ENCODE data around the gene CDKAL1. TPM values are rescaled to one million over a fixed set of nuclear protein-coding genes. Genes with fewer than 3 reads are reported as not detected.

Gene CDKAL1
- total RNA-seq, 4 donors from 2014 or later = 15.2 to 17.9 (median 17.1) TPM

DNA sequence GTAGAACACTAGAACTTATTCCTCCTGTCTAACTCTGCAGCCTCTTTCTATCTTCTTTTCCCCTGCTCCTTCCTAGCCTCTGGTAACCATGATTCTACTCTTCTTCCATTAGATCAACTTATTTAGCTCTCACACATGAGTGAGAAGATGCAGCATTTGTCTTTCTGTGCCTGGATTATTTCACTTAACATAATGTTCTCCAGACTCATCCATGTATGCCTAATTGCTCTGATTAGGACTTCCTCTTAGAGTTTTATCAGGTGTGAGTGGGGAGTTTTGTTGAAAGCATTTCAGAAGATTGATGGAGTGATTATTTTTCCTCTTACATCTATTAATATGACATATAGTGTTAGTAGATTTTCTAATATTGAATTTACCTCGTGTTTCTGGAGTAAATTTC, 140.4 kb downstream of the CDKAL1 start:
- TF ChIP-seq, protein P1, sequence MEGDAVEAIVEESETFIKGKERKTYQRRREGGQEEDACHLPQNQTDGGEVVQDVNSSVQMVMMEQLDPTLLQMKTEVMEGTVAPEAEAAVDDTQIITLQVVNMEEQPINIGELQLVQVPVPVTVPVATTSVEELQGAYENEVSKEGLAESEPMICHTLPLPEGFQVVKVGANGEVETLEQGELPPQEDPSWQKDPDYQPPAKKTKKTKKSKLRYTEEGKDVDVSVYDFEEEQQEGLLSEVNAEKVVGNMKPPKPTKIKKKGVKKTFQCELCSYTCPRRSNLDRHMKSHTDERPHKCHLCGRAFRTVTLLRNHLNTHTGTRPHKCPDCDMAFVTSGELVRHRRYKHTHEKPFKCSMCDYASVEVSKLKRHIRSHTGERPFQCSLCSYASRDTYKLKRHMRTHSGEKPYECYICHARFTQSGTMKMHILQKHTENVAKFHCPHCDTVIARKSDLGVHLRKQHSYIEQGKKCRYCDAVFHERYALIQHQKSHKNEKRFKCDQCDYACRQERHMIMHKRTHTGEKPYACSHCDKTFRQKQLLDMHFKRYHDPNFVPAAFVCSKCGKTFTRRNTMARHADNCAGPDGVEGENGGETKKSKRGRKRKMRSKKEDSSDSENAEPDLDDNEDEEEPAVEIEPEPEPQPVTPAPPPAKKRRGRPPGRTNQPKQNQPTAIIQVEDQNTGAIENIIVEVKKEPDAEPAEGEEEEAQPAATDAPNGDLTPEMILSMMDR (IDR thresholded peaks at IDR 0.05; ENCODE audit: low read depth) = no peak

DNA sequence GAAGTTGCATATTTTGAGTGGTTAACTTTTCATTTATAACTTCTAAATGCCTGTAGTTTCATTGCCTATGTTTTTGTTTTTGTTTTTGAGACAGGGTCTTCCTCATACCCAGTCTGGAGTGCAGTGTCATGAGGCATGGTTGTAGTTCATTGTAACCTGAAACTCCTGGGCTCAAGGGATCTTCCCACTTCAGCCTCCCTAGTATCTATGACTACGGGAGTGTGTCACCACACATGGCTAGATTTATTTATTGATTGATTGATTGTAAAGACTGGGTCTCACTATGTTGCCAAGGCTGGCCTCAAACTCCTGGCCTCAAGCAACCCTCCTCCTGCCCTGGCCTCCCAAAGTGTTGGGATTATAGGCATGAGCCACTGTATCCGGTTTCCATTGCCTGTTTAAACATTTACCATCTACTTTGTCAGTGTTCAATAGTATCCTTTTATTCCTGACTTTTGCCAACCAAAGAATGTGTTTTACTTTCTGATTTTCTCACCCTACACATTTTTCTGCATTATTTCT, 144.6 kb downstream of the CDKAL1 start:
- TF ChIP-seq, protein P1 (IDR thresholded peaks at IDR 0.05; ENCODE audit: low read depth) = no peak

DNA sequence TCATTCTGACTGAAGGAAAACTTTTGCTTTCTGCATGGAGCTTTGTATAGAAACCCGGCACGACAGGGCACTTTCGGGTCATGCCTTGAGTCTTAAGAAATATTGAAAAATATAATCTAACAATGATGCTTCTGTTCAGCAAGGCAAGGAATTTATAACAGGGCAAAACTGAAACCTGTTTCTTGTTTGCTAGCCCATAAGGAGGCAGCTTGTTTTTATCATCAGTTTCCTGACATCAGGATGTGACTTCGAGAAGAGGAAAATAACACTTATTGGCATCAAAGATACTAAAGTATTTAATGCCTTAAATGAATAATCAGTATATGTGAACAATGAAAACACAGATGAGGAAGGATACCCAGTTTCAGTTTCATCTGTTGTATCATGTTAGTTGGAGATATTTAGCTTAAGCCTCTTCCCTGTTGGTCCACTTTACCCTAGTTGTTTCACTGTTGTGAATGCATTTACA, 146.5 kb downstream of the CDKAL1 start:
- TF ChIP-seq, protein P1 (IDR thresholded peaks at IDR 0.05; ENCODE audit: low read depth) = no peak

DNA sequence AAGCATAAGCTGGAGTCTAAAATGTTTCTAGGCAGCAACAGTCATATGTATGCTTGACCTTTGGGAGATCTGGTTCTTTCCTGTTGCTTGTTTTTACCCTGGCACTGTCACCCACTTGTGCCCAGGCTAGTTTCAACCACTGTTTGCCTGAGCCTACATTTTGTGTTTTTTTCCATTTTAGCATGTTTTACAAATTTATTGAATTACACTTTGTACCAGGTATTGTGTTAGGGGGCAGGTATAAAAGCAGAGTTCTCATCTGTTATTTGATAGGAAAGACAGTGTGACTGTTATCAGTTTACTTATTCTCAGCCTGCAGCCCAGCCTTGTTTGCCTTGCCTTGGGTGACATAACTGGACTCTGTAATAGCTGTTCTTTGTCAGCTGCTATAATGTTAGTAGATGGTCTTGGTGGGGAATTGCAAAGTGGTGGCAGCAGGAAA, 147.0 kb downstream of the CDKAL1 start:
- TF ChIP-seq, protein P1 (IDR thresholded peaks at IDR 0.05; ENCODE audit: low read depth) = no peak

DNA sequence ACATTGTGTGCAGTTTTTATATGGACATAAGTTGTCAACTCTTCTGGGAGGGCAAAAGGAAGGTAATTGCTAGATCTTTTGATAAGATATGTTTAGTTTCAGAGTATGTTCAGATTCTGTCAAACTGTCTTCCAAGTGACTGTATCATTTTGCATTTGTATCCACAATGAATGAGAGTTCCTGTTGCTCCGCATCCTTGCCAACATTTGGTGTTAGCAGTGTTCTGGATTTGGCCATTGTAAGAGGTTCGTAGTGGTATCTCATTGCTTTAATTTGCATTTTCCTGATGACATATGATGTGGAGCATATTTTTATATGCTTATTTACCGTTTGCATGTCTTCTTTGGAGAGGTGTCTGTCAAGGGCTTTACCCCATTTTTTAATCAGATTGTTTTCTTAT, 150.2 kb downstream of the CDKAL1 start:
- TF ChIP-seq, protein P1 (IDR thresholded peaks at IDR 0.05; ENCODE audit: low read depth) = no peak

DNA sequence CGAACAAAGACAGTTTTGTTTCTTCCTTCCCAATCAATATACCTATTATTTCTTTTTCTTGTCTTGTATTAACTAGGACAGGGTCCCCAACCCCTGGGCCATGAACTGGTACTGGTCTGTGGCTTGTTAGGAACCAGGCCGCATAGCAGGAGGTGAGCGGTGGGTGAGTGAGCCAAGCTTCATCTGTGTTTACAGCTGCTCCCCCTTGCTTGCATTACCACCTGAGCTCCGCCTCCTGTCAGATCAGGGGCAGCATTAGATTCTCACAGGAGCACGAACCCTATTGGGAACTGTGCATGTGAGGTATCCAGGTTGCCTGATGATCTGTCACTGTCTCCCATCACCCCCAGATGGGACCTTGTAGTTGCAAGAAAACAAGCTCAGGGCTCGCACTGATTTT, 151.9 kb downstream of the CDKAL1 start:
- TF ChIP-seq, protein P1 (IDR thresholded peaks at IDR 0.05; ENCODE audit: low read depth) = no peak

DNA sequence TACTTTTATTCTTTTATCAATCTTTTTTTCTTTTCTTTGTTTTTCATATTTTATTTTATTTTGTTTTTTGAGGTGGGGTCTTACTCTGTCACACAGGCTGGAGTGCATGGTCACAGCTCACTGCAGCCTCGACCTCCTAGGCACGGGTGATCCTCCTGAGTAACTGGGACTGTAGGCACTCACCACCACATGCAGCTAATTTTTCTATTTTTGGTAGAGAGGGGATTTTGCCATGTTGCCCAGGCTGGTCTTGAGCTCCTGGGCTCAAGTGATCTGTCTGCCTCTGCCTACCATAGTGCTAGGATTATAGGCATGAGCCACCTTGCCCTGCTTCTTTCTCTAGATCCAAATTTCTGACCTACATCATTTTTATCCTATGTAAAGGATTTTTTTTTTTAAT, 153.2 kb downstream of the CDKAL1 start:
- TF ChIP-seq, protein P1 (IDR thresholded peaks at IDR 0.05; ENCODE audit: low read depth) = no peak
